SK-MEL-5 (cell line): Measurements from ENCODE around the gene ZMYM3. TPM values are rescaled to one million over a fixed set of nuclear protein-coding genes. Genes with fewer than 3 reads are reported as not detected.
A peak's percentile ranks its signal among the peaks of the same experiment; 100 is the strongest.

Experiments
- DNase-seq: peaks from one replicate; pipeline ENCODE4 v3.0.0-alpha.2; 2016; ENCODE audit warnings: low read depth, low spot score
- in situ Hi-C: cut with HindIII; loops from 2 replicates; pipeline ENCODE4 v1.10.0; 2016; ENCODE audit warnings: low sequenced_read_pairs, high pct_unique_total_duplicates, low pct_unique_long_range_greater_than_20kb
- total RNA-seq: library from RNA; depleted of rRNA; stranded (reverse); fragments of >200 nt; shearing (Covaris generic); gene quantifications from 2 replicates; pipeline ENCODE4 v1.2.3, GENCODE V29; 2014

Gene ZMYM3
- total RNA-seq, 1 experiment from 2014 or later, result 15.0 TPM

GRCh38 chrX:71224098-71224708, 29.7 kb downstream of the ZMYM3 start:
- in situ Hi-C loops, result no loop called here
- DNase-seq, result no peak

GRCh38 chrX:71222929-71223328, 31.0 kb downstream of the ZMYM3 start, which contains the start of gene GJB1:
TSS of gene GJB1 (plus strand) at chrX:71223224. CDS start at chrX:71223708, 484 bp downstream.
- in situ Hi-C loops, result no loop called here
- DNase-seq, result peak; percentile 95

- no peak for DNase-seq
- in situ Hi-C loops, result no loop called here
Measured at GRCh38 chrX:71221145-71221544, 32.8 kb downstream of the ZMYM3 start.

- no peak for DNase-seq
- in situ Hi-C loops, result no loop called here
Measured at GRCh38 chrX:71217298-71217697, 36.6 kb downstream of the ZMYM3 start.

GRCh38 chrX:71216485-71216884, 37.5 kb downstream of the ZMYM3 start:
- in situ Hi-C loops, result no loop called here
- no peak for DNase-seq

- DNase-seq, result no peak
- in situ Hi-C loops, result no loop called here
Measured at GRCh38 chrX:71215338-71215912, 38.5 kb downstream of the ZMYM3 start.

- no peak for DNase-seq
- in situ Hi-C loops, result no loop called here
Measured at GRCh38 chrX:71214604-71215337, 39.2 kb downstream of the ZMYM3 start.

- no peak for DNase-seq
- in situ Hi-C loops, result no loop called here
Measured at GRCh38 chrX:71214152-71214551, 39.8 kb downstream of the ZMYM3 start.

GRCh38 chrX:71212536-71212935, 41.4 kb downstream of the ZMYM3 start:
- no peak for DNase-seq
- in situ Hi-C loops, result no loop called here

GRCh38 chrX:71210816-71211215, 43.1 kb downstream of the ZMYM3 start:
- in situ Hi-C loops, result no loop called here
- no peak for DNase-seq

- in situ Hi-C loops, result no loop called here
- no peak for DNase-seq
Measured at GRCh38 chrX:71199252-71200008, 54.5 kb downstream of the ZMYM3 start.

- in situ Hi-C loops, result no loop called here
- DNase-seq, result no peak
Measured at GRCh38 chrX:71198066-71198465, 55.9 kb downstream of the ZMYM3 start.

- no peak for DNase-seq
Measured at GRCh38 chrX:71195964-71196649, 57.8 kb downstream of the ZMYM3 start.

GRCh38 chrX:71191248-71191647, 62.7 kb downstream of the ZMYM3 start:
- in situ Hi-C loops, result no loop called here
- DNase-seq, result peak; percentile 13

More at GRCh38 chrX:71195964-71196649, 57.8 kb downstream of the ZMYM3 start:
- in situ Hi-C loops, result no loop called here
